Thyroid gland (tissue), 4 donors: Measurements from ENCODE around the gene LCAT. TPM values are rescaled to one million over a fixed set of nuclear protein-coding genes. Genes with fewer than 3 reads are reported as not detected.
A peak's percentile ranks its signal among the peaks of the same experiment; 100 is the strongest.
"Not testable (repeated sequence)": the region's sequence is repeated elsewhere in the genome, so short reads cannot be mapped to it uniquely, and the experiment has no call there.

ENCODE experiments used
- DNase-seq, 2 donors: peaks; one replicate each; pipeline ENCODE4 v3.0.0-alpha.2; 2019
- H3K27ac ChIP-seq, 3 donors: fragments of 200-600 bp; sonication (generic); 1 replicate in 2 of 3; 2 replicates in 1 of 3; pipeline ENCODE4 v1.5.1; 2016 to 2019; ENCODE audit warnings: mild to moderate bottlenecking in 1 of 3, moderate library complexity in 1 of 3
- H3K27me3 ChIP-seq: fragments of 200-600 bp; sonication (generic); one replicate; pipeline ENCODE4 v1.5.1; 2019
- H3K36me3 ChIP-seq, 2 donors: fragments of 200-600 bp; sonication (generic); one replicate each; pipeline ENCODE4 v1.5.1; 2016 to 2019
- H3K4me1 ChIP-seq, 2 donors: fragments of 200-600 bp; sonication (generic); one replicate each; pipeline ENCODE4 v1.5.1; 2017 to 2019
- H3K4me3 ChIP-seq, 3 donors: fragments of 200-600 bp; sonication (generic); replicated peaks in 1 of 3; 1 replicate in 2 of 3; 2 replicates in 1 of 3; pipeline ENCODE4 v1.5.1; 2016; ENCODE audit warnings: mild to moderate bottlenecking in 1 of 3
- H3K9me3 ChIP-seq: fragments of 200-600 bp; sonication (generic); one replicate; pipeline ENCODE4 v1.5.1; 2017
- CTCF ChIP-seq, 6 experiments: fragments of 200-600 bp in 3 of 6; fragments of 450-650 bp in 3 of 6; sonication (generic) in 3 of 6; IDR thresholded peaks; one replicate each; pipeline ENCODE4 v1.5.1; 2016 to 2019; ENCODE audit warnings: antibody characterized with exemption in 6 of 6, mild to moderate bottlenecking in 2 of 6, inconsistent platforms in 1 of 6, moderate library complexity in 1 of 6
- POLR2A ChIP-seq, 2 donors: fragments of 450-650 bp; IDR thresholded peaks; one replicate each; pipeline ENCODE4 v1.6.1; 2017; ENCODE audit warnings: antibody characterized with exemption in 2 of 2, mild to moderate bottlenecking in 2 of 2, moderate library complexity in 1 of 2
- WGBS, 2 donors: methylation state at CpG; one replicate each; pipeline ENCODE4 v1.1.5; 2017; 5-methylcytosine and 5-hydroxymethylcytosine counted together
- intact Hi-C: fragments of 100-400 bp; cut with DNase I; formaldehyde crosslinking; loops from one replicate; pipeline ENCODE4 v1.15.1; 2023
- total RNA-seq, 4 donors: library from RNA; depleted of rRNA; stranded (reverse); fragments of >200 nt; gene quantifications; one replicate each; pipeline ENCODE4 v1.2.3, GENCODE V29; 2016

LCAT gene
- total RNA-seq, 4 donors from 2014 or later, result 9.9 to 16.4 (median 13.4) TPM

GRCh38 chr16:67941469-67942199 lies 2.3 kb downstream of the LCAT start:
- no peak overlapping the region for H3K4me3 ChIP-seq
- H3K27ac ChIP-seq, result peak overlapping the region in 1 of 3 donors; percentile 12
- DNase-seq, result no peak
- 81 to 89% methylated on average over 8 to 9 of the region's 9 CpGs for WGBS, 2 donors
- intact Hi-C loops, result no loop called here
- H3K9me3 ChIP-seq, result no peaks in the 10 kb centered on the region
- no peak for TF ChIP-seq CTCF (IDR thresholded peaks at IDR 0.05)
- TF ChIP-seq POLR2A (IDR thresholded peaks at IDR 0.05), result no peak
- no peaks in the 10 kb centered on the region for H3K27me3 ChIP-seq
- peaks cover 0 to 17% of the 10 kb centered on the region in 2 donors for H3K4me1 ChIP-seq
- peaks cover 24 to 26% of the 10 kb centered on the region in 2 donors for H3K36me3 ChIP-seq

- WGBS, 2 donors, result 96 to 97% methylated on average over 5 of the region's 5 CpGs
- no peak for TF ChIP-seq POLR2A (IDR thresholded peaks at IDR 0.05)
- no peak for TF ChIP-seq CTCF (IDR thresholded peaks at IDR 0.05)
- Histone ChIP-seq H3K4me1 (peaks cover 0 to 17% of the 10 kb centered on the region in 2 donors), H3K27me3 (no peaks in the 10 kb centered on the region), H3K36me3 (peaks cover 14 to 16% of the 10 kb centered on the region in 2 donors), H3K9me3 (no peaks in the 10 kb centered on the region), H3K27ac (no peak overlapping the region), H3K4me3 (no peak overlapping the region)
- DNase-seq, result no peak
- intact Hi-C loops, result no loop called here
Observed at GRCh38 chr16:67940446-67941089, 3.4 kb downstream of the LCAT start.

GRCh38 chr16:67939507-67940445 lies 4.1 kb downstream of the LCAT start:
- DNase-seq, result peak; percentile 36 to 43
- H3K27ac ChIP-seq, result peak overlapping the region in 1 of 3 donors; percentile 4
- no peak overlapping the region for H3K4me3 ChIP-seq
- no peaks in the 10 kb centered on the region for H3K9me3 ChIP-seq
- WGBS, 2 donors, result 90 to 92% methylated on average over 18 to 30 of the region's 33 CpGs
- H3K4me1 ChIP-seq, result peaks cover 7 to 24% of the 10 kb centered on the region in 2 donors
- H3K36me3 ChIP-seq, result peaks cover 7 to 8% of the 10 kb centered on the region in 2 donors
- TF ChIP-seq CTCF (IDR thresholded peaks at IDR 0.05) (no peak), POLR2A (IDR thresholded peaks at IDR 0.05) (no peak)
- intact Hi-C loops, result loop anchor here (10.0 kb wide), 1 partner anchor 275 kb away; the partner anchor contains the start of genes ACD, C16orf86, ENKD1 and PARD6A
- no peaks in the 10 kb centered on the region for H3K27me3 ChIP-seq

- not testable (repeated sequence) for H3K27me3 ChIP-seq, DNase-seq, H3K9me3 ChIP-seq, H3K27ac ChIP-seq, H3K4me3 ChIP-seq, H3K36me3 ChIP-seq
- intact Hi-C loops, result loop anchor here (10.0 kb wide), 1 partner anchor 273 kb away; the partner anchor contains the start of genes ACD, C16orf86, ENKD1 and PARD6A
- peaks cover 7 to 21% of the 10 kb centered on the region in 2 donors for H3K4me1 ChIP-seq
- 91 to 96% methylated on average over 5 of the region's 5 CpGs for WGBS, 2 donors
Observed at GRCh38 chr16:67937713-67938112, 6.2 kb downstream of the LCAT start.
